ENCODE results near the gene MCUB.
"Not testable (repeated sequence)": the region's sequence is repeated elsewhere in the genome, so short reads cannot be mapped to it uniquely, and the experiment has no call there.

The MCUB gene

GRCh38 chr4:109589605-109590004 is 29.6 kb downstream of the MCUB start:
- Histone ChIP-seq H3K27me3 (no peaks in the 10 kb centered on the region), H3K9me3 (replicated peaks in 1 of 11) (peaks cover 0 to 12% (median 7%) of the 10 kb centered on the region in 11 experiments; a peak in 12 of 22 replicates), H4K20me1 (peaks cover 0 to 46% (median 0%) of the 10 kb centered on the region in 11 experiments; a peak in 4 of 22 replicates), H3K4me3 (no peak overlapping the region), H3K36me3 (peaks cover 0 to 6% (median 0%) of the 10 kb centered on the region in 11 experiments; a peak in 2 of 22 replicates), H3K4me2 (no peak overlapping the region), H3K27ac (no peak overlapping the region), H3K9ac (no peak overlapping the region), H3K4me1 (peaks cover 0 to 8% (median 3%) of the 10 kb centered on the region in 10 experiments; a peak in 8 of 20 replicates)
- no peak for TF ChIP-seq Cebpa-rat (IDR thresholded peaks at IDR 0.05)

- Histone ChIP-seq H3K4me1 (peaks cover 0 to 8% (median 3%) of the 10 kb centered on the region in 10 experiments; a peak in 8 of 20 replicates), H3K9me3 (replicated peaks in 1 of 11) (peaks cover 0 to 10% (median 7%) of the 10 kb centered on the region in 11 experiments; a peak in 12 of 22 replicates), H3K4me3 (no peak overlapping the region), H3K9ac (no peak overlapping the region), H3K4me2 (peak overlapping the region in 4 of 11 experiments; percentile 17 to 32 (median 18); a peak in 4 of 22 replicates), H3K27me3 (no peaks in the 10 kb centered on the region), H4K20me1 (peaks cover 0 to 46% (median 0%) of the 10 kb centered on the region in 11 experiments; a peak in 4 of 22 replicates), H3K27ac (no peak overlapping the region), H3K36me3 (peaks cover 0 to 6% (median 0%) of the 10 kb centered on the region in 11 experiments; a peak in 2 of 22 replicates)
- no peak for TF ChIP-seq Cebpa-rat (IDR thresholded peaks at IDR 0.05)
Observed at GRCh38 chr4:109590905-109591304, 30.9 kb downstream of the MCUB start.

- Histone ChIP-seq H4K20me1 (peaks cover 0 to 39% (median 0%) of the 10 kb centered on the region in 11 experiments; a peak in 4 of 22 replicates), H3K4me3 (no peak overlapping the region), H3K9me3 (replicated peaks in 1 of 11) (peaks cover 0 to under 1% (median under 1%) of the 10 kb centered on the region in 11 experiments; a peak in 8 of 22 replicates), H3K27me3 (no peaks in the 10 kb centered on the region), H3K4me2 (no peak overlapping the region), H3K27ac (no peak overlapping the region), H3K4me1 (peaks cover 0 to 8% (median 3%) of the 10 kb centered on the region in 10 experiments; a peak in 8 of 20 replicates), H3K36me3 (peaks cover 0 to 6% (median 0%) of the 10 kb centered on the region in 11 experiments; a peak in 1 of 22 replicates), H3K9ac (no peak overlapping the region)
- TF ChIP-seq Cebpa-rat (IDR thresholded peaks at IDR 0.05) = no peak
Observed at GRCh38 chr4:109592367-109592766, 32.3 kb downstream of the MCUB start.

GRCh38 chr4:109595123-109595522 is 35.1 kb downstream of the MCUB start:
- Histone ChIP-seq H3K9me3 (replicated peaks in 1 of 11) (peaks cover 5 to 21% (median 10%) of the 10 kb centered on the region in 11 experiments; a peak in 17 of 22 replicates), H4K20me1 (peaks cover 0 to 16% (median 0%) of the 10 kb centered on the region in 11 experiments; a peak in 3 of 22 replicates)
- not testable (repeated sequence) for H3K4me3 ChIP-seq, H3K4me1 ChIP-seq, H3K27me3 ChIP-seq, H3K36me3 ChIP-seq, H3K9ac ChIP-seq, H3K4me2 ChIP-seq, H3K27ac ChIP-seq

- Histone ChIP-seq H3K9me3 (replicated peaks in 1 of 11) (peaks cover 9 to 34% (median 20%) of the 10 kb centered on the region in 11 experiments; a peak in 18 of 22 replicates), H4K20me1 (peaks cover 0 to 10% (median 0%) of the 10 kb centered on the region in 11 experiments; a peak in 3 of 22 replicates)
- H3K4me2 ChIP-seq, H3K9ac ChIP-seq, H3K4me3 ChIP-seq, H3K4me1 ChIP-seq, H3K36me3 ChIP-seq, H3K27me3 ChIP-seq, H3K27ac ChIP-seq: not testable (repeated sequence)
Observed at GRCh38 chr4:109596420-109597085, 36.5 kb downstream of the MCUB start.

GRCh38 chr4:109599046-109599652 is 39.1 kb downstream of the MCUB start:
- H3K9ac ChIP-seq = no peak overlapping the region
- TF ChIP-seq Cebpa-rat (IDR thresholded peaks at IDR 0.05) = no peak

GRCh38 chr4:109600431-109600830 is 40.4 kb downstream of the MCUB start:
- peaks cover 4 to 27% (median 8%) of the 10 kb centered on the region in 11 experiments; a peak in 12 of 22 replicates for H3K36me3 ChIP-seq
- H3K27me3 ChIP-seq = no peaks in the 10 kb centered on the region
- no peak overlapping the region for H3K27ac ChIP-seq
- no peak overlapping the region for H3K4me2 ChIP-seq
- no peak overlapping the region for H3K4me3 ChIP-seq
- peaks cover 35 to 67% (median 53%) of the 10 kb centered on the region in 11 experiments for H3K9me3 ChIP-seq (replicated peaks in 1 of 11)
- no peak for TF ChIP-seq Cebpa-rat (IDR thresholded peaks at IDR 0.05)
- no peaks in the 10 kb centered on the region; a peak in 1 of 22 replicates for H4K20me1 ChIP-seq
- H3K4me1 ChIP-seq = no peaks in the 10 kb centered on the region
- H3K9ac ChIP-seq = no peak overlapping the region

More at GRCh38 chr4:109599046-109599652, 39.1 kb downstream of the MCUB start:
- H3K27me3 ChIP-seq = no peaks in the 10 kb centered on the region
- no peak overlapping the region for H3K4me3 ChIP-seq
- H3K36me3 ChIP-seq = peaks cover 4 to 27% (median 8%) of the 10 kb centered on the region in 11 experiments; a peak in 12 of 22 replicates
- no peaks in the 10 kb centered on the region for H3K4me1 ChIP-seq
- no peaks in the 10 kb centered on the region; a peak in 1 of 22 replicates for H4K20me1 ChIP-seq
- no peak overlapping the region for H3K27ac ChIP-seq
- peaks cover 30 to 55% (median 41%) of the 10 kb centered on the region in 11 experiments for H3K9me3 ChIP-seq (replicated peaks in 1 of 11)
- no peak overlapping the region for H3K4me2 ChIP-seq

- H3K27me3 ChIP-seq = no peaks in the 10 kb centered on the region
- no peak overlapping the region for H3K27ac ChIP-seq
- no peaks in the 10 kb centered on the region for H3K4me1 ChIP-seq
- no peaks in the 10 kb centered on the region; a peak in 1 of 22 replicates for H4K20me1 ChIP-seq
- peaks cover 4 to 27% (median 8%) of the 10 kb centered on the region in 11 experiments; a peak in 12 of 22 replicates for H3K36me3 ChIP-seq
- H3K4me2 ChIP-seq = no peak overlapping the region
- TF ChIP-seq Cebpa-rat (IDR thresholded peaks at IDR 0.05) = no peak
- peaks cover 35 to 72% (median 59%) of the 10 kb centered on the region in 11 experiments for H3K9me3 ChIP-seq (replicated peaks in 1 of 11)
- no peak overlapping the region for H3K9ac ChIP-seq
- no peak overlapping the region for H3K4me3 ChIP-seq
Observed at GRCh38 chr4:109601336-109601735, 41.3 kb downstream of the MCUB start.

- H3K4me3 ChIP-seq = no peak overlapping the region
- H3K27ac ChIP-seq = no peak overlapping the region
- H4K20me1 ChIP-seq = no peaks in the 10 kb centered on the region; a peak in 1 of 22 replicates
- H3K9me3 ChIP-seq (replicated peaks in 1 of 11) = peaks cover 67 to 93% (median 81%) of the 10 kb centered on the region in 11 experiments
- no peak for TF ChIP-seq Cebpa-rat (IDR thresholded peaks at IDR 0.05)
- no peak overlapping the region for H3K4me2 ChIP-seq
- H3K4me1 ChIP-seq = peaks cover 0 to 29% (median 0%) of the 10 kb centered on the region in 10 experiments; a peak in 3 of 20 replicates
- H3K9ac ChIP-seq = no peak overlapping the region
- H3K36me3 ChIP-seq = peaks cover 6 to 41% (median 17%) of the 10 kb centered on the region in 11 experiments; a peak in 14 of 22 replicates
- no peaks in the 10 kb centered on the region for H3K27me3 ChIP-seq
Observed at GRCh38 chr4:109607976-109608375, 47.9 kb downstream of the MCUB start.

Measured in BLaER1 treated with 17β-estradiol and CSF1 and Interleukin-3, amounts not matched to agents 10 nM and 100 nM (cell line).